Choroid plexus epithelial cell (primary cell): ENCODE data around the gene CCDC15.

Experiments used
- DNase-seq: peaks from one replicate; pipeline ENCODE4 v3.0.0-alpha.2; 2010; ENCODE audit warnings: low read depth
- H3K4me3 ChIP-seq: 2 replicates; pipeline ENCODE4 v1.5.1; 2011; ENCODE audit warnings: low read depth, mild to moderate bottlenecking, control low read depth, low read length, moderate library complexity
- TF ChIP-seq, protein P1 (sequence below): conservative IDR thresholded peaks from 2 replicates; pipeline ENCODE4 v1.5.1; 2011; ENCODE audit warnings: low read depth, mild to moderate bottlenecking, control low read depth, inconsistent platforms, low read length, moderate library complexity

Gene CCDC15

DNA sequence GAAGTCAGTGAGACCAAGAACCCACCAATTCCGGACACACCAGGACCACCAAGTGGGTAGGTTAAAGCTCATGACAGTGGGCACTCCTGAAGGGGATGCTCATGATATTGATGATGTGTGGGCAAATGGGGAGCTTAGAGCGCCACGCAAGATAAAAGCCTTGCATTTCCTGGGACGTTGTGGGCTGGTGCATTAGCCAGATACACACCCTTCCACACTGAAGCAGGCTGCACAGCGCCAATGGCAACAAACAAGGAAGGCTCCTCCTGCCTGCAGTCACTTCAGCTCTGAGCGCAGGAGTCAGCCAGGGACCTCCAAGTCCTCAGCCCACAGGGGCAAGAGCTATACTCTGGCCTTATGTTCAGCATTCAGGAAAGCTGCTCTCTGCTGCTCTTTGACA is 136.8 kb downstream of the CCDC15 start:
- TF ChIP-seq, protein P1, sequence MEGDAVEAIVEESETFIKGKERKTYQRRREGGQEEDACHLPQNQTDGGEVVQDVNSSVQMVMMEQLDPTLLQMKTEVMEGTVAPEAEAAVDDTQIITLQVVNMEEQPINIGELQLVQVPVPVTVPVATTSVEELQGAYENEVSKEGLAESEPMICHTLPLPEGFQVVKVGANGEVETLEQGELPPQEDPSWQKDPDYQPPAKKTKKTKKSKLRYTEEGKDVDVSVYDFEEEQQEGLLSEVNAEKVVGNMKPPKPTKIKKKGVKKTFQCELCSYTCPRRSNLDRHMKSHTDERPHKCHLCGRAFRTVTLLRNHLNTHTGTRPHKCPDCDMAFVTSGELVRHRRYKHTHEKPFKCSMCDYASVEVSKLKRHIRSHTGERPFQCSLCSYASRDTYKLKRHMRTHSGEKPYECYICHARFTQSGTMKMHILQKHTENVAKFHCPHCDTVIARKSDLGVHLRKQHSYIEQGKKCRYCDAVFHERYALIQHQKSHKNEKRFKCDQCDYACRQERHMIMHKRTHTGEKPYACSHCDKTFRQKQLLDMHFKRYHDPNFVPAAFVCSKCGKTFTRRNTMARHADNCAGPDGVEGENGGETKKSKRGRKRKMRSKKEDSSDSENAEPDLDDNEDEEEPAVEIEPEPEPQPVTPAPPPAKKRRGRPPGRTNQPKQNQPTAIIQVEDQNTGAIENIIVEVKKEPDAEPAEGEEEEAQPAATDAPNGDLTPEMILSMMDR: no peak
- DNase-seq: no peak
- H3K4me3 ChIP-seq: no peak overlapping the region
